ENCODE results near the gene WDR87. TPM values are rescaled to one million over a fixed set of nuclear protein-coding genes. Genes with fewer than 3 reads are reported as not detected.

Gene WDR87
- total RNA-seq, 1 donor, result not detected

DNA sequence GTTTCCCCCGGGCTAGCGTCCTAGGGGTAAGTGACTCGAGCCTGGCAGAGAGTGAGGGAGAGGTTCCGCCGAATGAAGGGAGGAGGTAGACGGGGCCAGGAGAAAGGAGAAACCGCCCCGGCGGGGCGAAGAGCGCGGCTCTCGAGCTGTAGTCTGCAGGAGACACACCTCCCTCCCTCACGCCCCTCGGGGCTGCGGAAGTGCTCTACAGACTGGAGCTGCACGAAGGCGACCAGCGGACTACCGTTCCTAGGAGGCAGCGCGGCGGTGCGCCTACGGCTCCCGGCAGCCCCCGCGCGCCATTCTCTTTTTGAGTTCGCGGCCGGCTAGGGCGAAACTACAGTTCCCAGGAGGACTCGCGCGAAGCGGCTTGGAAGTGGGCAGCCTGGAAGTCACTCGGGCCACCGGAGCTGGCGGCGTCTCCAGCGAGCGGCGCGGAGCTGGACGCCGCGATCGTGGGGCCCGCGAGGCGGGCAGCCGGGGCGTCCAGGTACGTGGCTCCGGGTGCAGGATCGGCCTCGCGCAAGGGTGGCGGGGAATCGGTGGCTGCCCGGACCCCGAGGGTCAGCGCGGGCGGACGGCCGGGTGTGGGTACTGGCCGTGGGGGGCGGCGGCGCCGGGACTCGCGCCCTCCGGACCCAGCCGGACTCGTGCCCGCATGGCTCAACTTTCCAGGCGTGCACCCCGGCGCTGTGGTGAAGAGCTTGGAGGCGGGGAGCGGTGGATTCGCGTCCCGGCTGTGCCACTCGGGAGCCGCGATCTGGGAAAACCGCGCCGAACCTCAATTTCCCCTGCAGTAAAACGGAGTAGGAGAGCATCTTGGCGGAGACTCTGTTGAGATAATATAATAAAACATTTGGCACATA is 708 bp upstream of the WDR87 start, which contains the start of gene SIPA1L3:
Gene SIPA1L3, plus strand, starts transcription at position 340 of the 866 bp plus-strand sequence. CDS start 174,358 bp downstream, outside the sequence.
- peak; percentile 99 for DNase-seq (ENCODE audit: insufficient read length, low spot score, missing footprints)
- Histone ChIP-seq H4K20me1 (ENCODE audit: insufficient read depth, low read length) (peaks cover 16% of the 10 kb centered on the region), H3K4me3 (ENCODE audit: insufficient read depth, low read length) (peak within 1 kb of the TSS; percentile 96), H3K79me2 (ENCODE audit: insufficient read depth, low read length) (peaks cover 51% of the 10 kb centered on the region), H3K36me3 (ENCODE audit: insufficient read depth, low read length) (no peaks in the 10 kb centered on the region), H3K4me2 (ENCODE audit: insufficient read depth, low read length) (peak within 1 kb of the TSS; percentile 99), H2AFZ (ENCODE audit: low read length) (peak within 1 kb of the TSS; percentile 94), H3K9me3 (ENCODE audit: low read depth, low read length) (no peaks in the 10 kb centered on the region), H3K27me3 (ENCODE audit: insufficient read depth, low read length) (no peaks in the 10 kb centered on the region), H3K4me1 (ENCODE audit: insufficient read depth, low read length) (peaks cover 30% of the 10 kb centered on the region), H3K27ac (ENCODE audit: low read depth, low read length) (peak within 1 kb of the TSS; percentile 97)
- TF ChIP-seq, protein P1, sequence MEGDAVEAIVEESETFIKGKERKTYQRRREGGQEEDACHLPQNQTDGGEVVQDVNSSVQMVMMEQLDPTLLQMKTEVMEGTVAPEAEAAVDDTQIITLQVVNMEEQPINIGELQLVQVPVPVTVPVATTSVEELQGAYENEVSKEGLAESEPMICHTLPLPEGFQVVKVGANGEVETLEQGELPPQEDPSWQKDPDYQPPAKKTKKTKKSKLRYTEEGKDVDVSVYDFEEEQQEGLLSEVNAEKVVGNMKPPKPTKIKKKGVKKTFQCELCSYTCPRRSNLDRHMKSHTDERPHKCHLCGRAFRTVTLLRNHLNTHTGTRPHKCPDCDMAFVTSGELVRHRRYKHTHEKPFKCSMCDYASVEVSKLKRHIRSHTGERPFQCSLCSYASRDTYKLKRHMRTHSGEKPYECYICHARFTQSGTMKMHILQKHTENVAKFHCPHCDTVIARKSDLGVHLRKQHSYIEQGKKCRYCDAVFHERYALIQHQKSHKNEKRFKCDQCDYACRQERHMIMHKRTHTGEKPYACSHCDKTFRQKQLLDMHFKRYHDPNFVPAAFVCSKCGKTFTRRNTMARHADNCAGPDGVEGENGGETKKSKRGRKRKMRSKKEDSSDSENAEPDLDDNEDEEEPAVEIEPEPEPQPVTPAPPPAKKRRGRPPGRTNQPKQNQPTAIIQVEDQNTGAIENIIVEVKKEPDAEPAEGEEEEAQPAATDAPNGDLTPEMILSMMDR (IDR thresholded peaks at IDR 0.05; ENCODE audit: extremely low read depth, low read depth, low read length), result no peak

- H3K4me3 ChIP-seq (ENCODE audit: insufficient read depth, low read length), result no peak overlapping the region
- no peak for DNase-seq (ENCODE audit: insufficient read length, low spot score, missing footprints)
- no peaks in the 10 kb centered on the region for H3K36me3 ChIP-seq (ENCODE audit: insufficient read depth, low read length)
- no peak overlapping the region for H3K27ac ChIP-seq (ENCODE audit: low read depth, low read length)
- no peak overlapping the region for H2AFZ ChIP-seq (ENCODE audit: low read length)
- peaks cover 6% of the 10 kb centered on the region for H4K20me1 ChIP-seq (ENCODE audit: insufficient read depth, low read length)
- TF ChIP-seq, protein P1 (IDR thresholded peaks at IDR 0.05; ENCODE audit: extremely low read depth, low read depth, low read length), result no peak
- H3K9me3 ChIP-seq (ENCODE audit: low read depth, low read length), result no peaks in the 10 kb centered on the region
- no peaks in the 10 kb centered on the region for H3K27me3 ChIP-seq (ENCODE audit: insufficient read depth, low read length)
- peaks cover 11% of the 10 kb centered on the region for H3K79me2 ChIP-seq (ENCODE audit: insufficient read depth, low read length)
- no peak overlapping the region for H3K4me2 ChIP-seq (ENCODE audit: insufficient read depth, low read length)
- peaks cover 12% of the 10 kb centered on the region for H3K4me1 ChIP-seq (ENCODE audit: insufficient read depth, low read length)
These were observed 3.3 kb downstream of the WDR87 start for GRCh38 chr19:37903096-37903495.

GRCh38 chr19:37902668-37903067 is 3.7 kb downstream of the WDR87 start:
- TF ChIP-seq, protein P1 (IDR thresholded peaks at IDR 0.05; ENCODE audit: extremely low read depth, low read depth, low read length), result peak; percentile 96

GRCh38 chr19:37899966-37900365 is 6.4 kb downstream of the WDR87 start:
- peaks cover 6% of the 10 kb centered on the region for H3K27me3 ChIP-seq (ENCODE audit: insufficient read depth, low read length)
- H3K4me2 ChIP-seq (ENCODE audit: insufficient read depth, low read length), result no peak overlapping the region
- no peaks in the 10 kb centered on the region for H3K9me3 ChIP-seq (ENCODE audit: low read depth, low read length)
- H4K20me1 ChIP-seq (ENCODE audit: insufficient read depth, low read length), result no peaks in the 10 kb centered on the region
- no peak overlapping the region for H3K27ac ChIP-seq (ENCODE audit: low read depth, low read length)
- H2AFZ ChIP-seq (ENCODE audit: low read length), result no peak overlapping the region
- H3K36me3 ChIP-seq (ENCODE audit: insufficient read depth, low read length), result no peaks in the 10 kb centered on the region
- H3K4me1 ChIP-seq (ENCODE audit: insufficient read depth, low read length), result no peaks in the 10 kb centered on the region
- no peak for DNase-seq (ENCODE audit: insufficient read length, low spot score, missing footprints)
- no peaks in the 10 kb centered on the region for H3K79me2 ChIP-seq (ENCODE audit: insufficient read depth, low read length)
- no peak overlapping the region for H3K4me3 ChIP-seq (ENCODE audit: insufficient read depth, low read length)
- TF ChIP-seq, protein P1 (IDR thresholded peaks at IDR 0.05; ENCODE audit: extremely low read depth, low read depth, low read length), result no peak

More at GRCh38 chr19:37902668-37903067, 3.7 kb downstream of the WDR87 start:
- Histone ChIP-seq H4K20me1 (ENCODE audit: insufficient read depth, low read length) (peaks cover 1% of the 10 kb centered on the region), H2AFZ (ENCODE audit: low read length) (no peak overlapping the region), H3K27ac (ENCODE audit: low read depth, low read length) (no peak overlapping the region), H3K36me3 (ENCODE audit: insufficient read depth, low read length) (no peaks in the 10 kb centered on the region), H3K27me3 (ENCODE audit: insufficient read depth, low read length) (no peaks in the 10 kb centered on the region), H3K79me2 (ENCODE audit: insufficient read depth, low read length) (peaks cover 6% of the 10 kb centered on the region), H3K9me3 (ENCODE audit: low read depth, low read length) (no peaks in the 10 kb centered on the region), H3K4me2 (ENCODE audit: insufficient read depth, low read length) (no peak overlapping the region), H3K4me3 (ENCODE audit: insufficient read depth, low read length) (no peak overlapping the region), H3K4me1 (ENCODE audit: insufficient read depth, low read length) (peaks cover 8% of the 10 kb centered on the region)
- DNase-seq (ENCODE audit: insufficient read length, low spot score, missing footprints), result peak; percentile 97
